ENCODE results near the gene B9D2. TPM values are rescaled to one million over a fixed set of nuclear protein-coding genes. Genes with fewer than 3 reads are reported as not detected.

The B9D2 gene
- total and polyA plus RNA-seq, 2 experiments from 2014 or later = 6.0 to 9.6 TPM

DNA sequence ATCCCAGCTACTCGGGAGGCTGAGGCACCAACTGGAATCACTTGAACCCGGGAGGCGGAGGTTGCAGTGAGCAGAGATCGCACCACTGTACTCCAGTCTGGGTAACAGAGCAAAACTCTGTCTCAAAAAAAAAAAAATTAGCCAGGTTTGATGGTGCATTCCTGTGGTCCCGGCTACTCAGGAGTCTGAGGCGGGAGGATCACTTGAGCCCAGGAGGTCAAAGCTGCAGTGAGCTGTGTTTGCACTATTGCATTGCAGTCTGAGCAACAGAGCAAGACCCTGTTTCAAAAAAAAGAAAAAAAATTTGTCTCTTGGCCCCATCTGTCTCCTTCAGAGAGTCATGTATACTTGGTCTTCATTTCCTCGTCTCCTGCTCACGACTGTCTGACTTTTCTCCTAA is 52.3 kb downstream of the B9D2 start:
- peaks cover 21% of the 10 kb centered on the region for H3K4me1 ChIP-seq (ENCODE audit: insufficient read depth)
- no peaks in the 10 kb centered on the region for H3K36me3 ChIP-seq (replicated peaks; ENCODE audit: insufficient read depth, low read depth)
- no peaks in the 10 kb centered on the region for H3K9me3 ChIP-seq (ENCODE audit: low read depth)
- H3K4me2 ChIP-seq = peak overlapping the region; percentile 80
- TF ChIP-seq EZH2 (IDR thresholded peaks at IDR 0.05; ENCODE audit: borderline replicate concordance) (no peak), EZH2phosphoT487 (IDR thresholded peaks at IDR 0.05; ENCODE audit: low read depth, severe bottlenecking, unreplicated experiment) (no peak)
- TF ChIP-seq, protein P1, sequence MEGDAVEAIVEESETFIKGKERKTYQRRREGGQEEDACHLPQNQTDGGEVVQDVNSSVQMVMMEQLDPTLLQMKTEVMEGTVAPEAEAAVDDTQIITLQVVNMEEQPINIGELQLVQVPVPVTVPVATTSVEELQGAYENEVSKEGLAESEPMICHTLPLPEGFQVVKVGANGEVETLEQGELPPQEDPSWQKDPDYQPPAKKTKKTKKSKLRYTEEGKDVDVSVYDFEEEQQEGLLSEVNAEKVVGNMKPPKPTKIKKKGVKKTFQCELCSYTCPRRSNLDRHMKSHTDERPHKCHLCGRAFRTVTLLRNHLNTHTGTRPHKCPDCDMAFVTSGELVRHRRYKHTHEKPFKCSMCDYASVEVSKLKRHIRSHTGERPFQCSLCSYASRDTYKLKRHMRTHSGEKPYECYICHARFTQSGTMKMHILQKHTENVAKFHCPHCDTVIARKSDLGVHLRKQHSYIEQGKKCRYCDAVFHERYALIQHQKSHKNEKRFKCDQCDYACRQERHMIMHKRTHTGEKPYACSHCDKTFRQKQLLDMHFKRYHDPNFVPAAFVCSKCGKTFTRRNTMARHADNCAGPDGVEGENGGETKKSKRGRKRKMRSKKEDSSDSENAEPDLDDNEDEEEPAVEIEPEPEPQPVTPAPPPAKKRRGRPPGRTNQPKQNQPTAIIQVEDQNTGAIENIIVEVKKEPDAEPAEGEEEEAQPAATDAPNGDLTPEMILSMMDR (IDR thresholded peaks at IDR 0.05; ENCODE audit: poor library complexity) = no peak
- H3K4me3 ChIP-seq = no peak overlapping the region
- H3K9me2 ChIP-seq (replicated peaks; ENCODE audit: insufficient read depth) = no peaks in the 10 kb centered on the region
- H2AFZ ChIP-seq = no peak overlapping the region
- WGBS (ENCODE audit: low lambda C conversion rate, missing lambda C conversion rate) = 91% methylated on average over 8 of the region's 8 CpGs
- peak overlapping the region; percentile 99 for H3K27ac ChIP-seq
- peaks cover 48% of the 10 kb centered on the region for H3K79me2 ChIP-seq
- H3K27me3 ChIP-seq = no peaks in the 10 kb centered on the region
- no peak for DNase-seq (ENCODE audit: low spot score)
- peaks cover 8% of the 10 kb centered on the region for H4K20me1 ChIP-seq (ENCODE audit: insufficient read depth, poor library complexity, severe bottlenecking)

GRCh38 chr19:41311072-41311471 is 52.9 kb downstream of the B9D2 start:
- Histone ChIP-seq H3K36me3 (replicated peaks; ENCODE audit: insufficient read depth, low read depth) (no peaks in the 10 kb centered on the region), H4K20me1 (ENCODE audit: insufficient read depth, poor library complexity, severe bottlenecking) (peaks cover 8% of the 10 kb centered on the region), H3K27ac (peak overlapping the region; percentile 99), H3K79me2 (peaks cover 48% of the 10 kb centered on the region), H3K4me2 (peak overlapping the region; percentile 80), H3K27me3 (no peaks in the 10 kb centered on the region), H3K9me3 (ENCODE audit: low read depth) (no peaks in the 10 kb centered on the region), H3K4me1 (ENCODE audit: insufficient read depth) (peaks cover 21% of the 10 kb centered on the region), H2AFZ (peak overlapping the region; percentile 33), H3K4me3 (peak overlapping the region; percentile 90), H3K9me2 (replicated peaks; ENCODE audit: insufficient read depth) (no peaks in the 10 kb centered on the region)
- TF ChIP-seq EZH2 (IDR thresholded peaks at IDR 0.05; ENCODE audit: borderline replicate concordance) (no peak), EZH2phosphoT487 (IDR thresholded peaks at IDR 0.05; ENCODE audit: low read depth, severe bottlenecking, unreplicated experiment) (no peak)
- TF ChIP-seq, protein P1 (IDR thresholded peaks at IDR 0.05; ENCODE audit: poor library complexity) = no peak
- no peak for DNase-seq (ENCODE audit: low spot score)
- 48% methylated on average over 5 of the region's 5 CpGs for WGBS (ENCODE audit: low lambda C conversion rate, missing lambda C conversion rate)

DNA sequence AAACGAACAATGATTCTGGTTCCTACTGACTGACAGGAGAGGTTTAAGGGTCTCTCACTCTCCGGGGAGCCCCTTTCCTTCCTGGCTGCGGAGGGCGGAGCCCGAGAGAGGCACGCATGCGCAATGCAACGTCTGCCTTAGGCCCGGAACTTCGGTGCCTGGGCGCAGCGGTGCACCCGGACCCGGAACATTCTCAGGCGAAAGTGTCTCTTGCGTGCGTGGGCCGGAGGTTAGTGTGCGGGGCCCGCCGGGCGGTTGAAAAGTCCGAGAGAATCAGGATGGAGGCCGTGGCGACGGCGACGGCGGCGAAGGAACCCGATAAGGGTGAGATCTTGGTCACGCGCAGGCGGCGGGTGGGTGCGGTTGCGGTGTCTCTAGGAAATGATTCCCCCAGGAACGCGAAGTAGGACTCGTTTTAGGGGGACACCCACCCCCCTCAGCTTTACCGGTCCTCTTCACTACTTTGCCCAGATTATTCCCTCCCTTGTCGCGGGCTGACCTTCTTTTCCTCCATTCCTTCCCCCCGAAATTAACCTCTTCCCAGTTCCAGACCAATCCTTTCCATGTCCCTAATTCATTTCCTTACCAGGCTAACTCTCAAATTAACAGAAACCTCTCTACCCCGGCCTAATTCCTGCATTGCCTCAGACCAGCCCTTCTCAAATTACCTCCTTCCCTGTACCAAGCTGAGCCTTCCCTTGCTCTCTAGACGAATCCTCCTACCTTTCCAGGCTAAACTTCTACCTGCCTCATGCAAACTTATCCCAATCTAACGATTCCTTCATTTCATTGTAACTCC is 53.7 kb downstream of the B9D2 start, which contains the start of gene CCDC97:
TSS of gene CCDC97 (plus strand) at position 140 of the 799 bp plus-strand sequence. CDS start at position 279, 139 bp downstream.
- Histone ChIP-seq H3K27ac (peak within 1 kb of the TSS; percentile 99), H4K20me1 (ENCODE audit: insufficient read depth, poor library complexity, severe bottlenecking) (peaks cover 8% of the 10 kb centered on the region), H3K79me2 (peaks cover 48% of the 10 kb centered on the region), H3K27me3 (no peaks in the 10 kb centered on the region), H2AFZ (peak within 1 kb of the TSS; percentile 33), H3K36me3 (replicated peaks; ENCODE audit: insufficient read depth, low read depth) (no peaks in the 10 kb centered on the region), H3K4me2 (peak within 1 kb of the TSS; percentile 80), H3K4me1 (ENCODE audit: insufficient read depth) (peaks cover 21% of the 10 kb centered on the region), H3K9me3 (ENCODE audit: low read depth) (no peaks in the 10 kb centered on the region), H3K4me3 (peak within 1 kb of the TSS; percentile 90), H3K9me2 (replicated peaks; ENCODE audit: insufficient read depth) (no peaks in the 10 kb centered on the region)
- TF ChIP-seq EZH2 (IDR thresholded peaks at IDR 0.05; ENCODE audit: borderline replicate concordance) (no peak), EZH2phosphoT487 (IDR thresholded peaks at IDR 0.05; ENCODE audit: low read depth, severe bottlenecking, unreplicated experiment) (no peak)
- TF ChIP-seq, protein P1 (IDR thresholded peaks at IDR 0.05; ENCODE audit: poor library complexity) = no peak
- WGBS (ENCODE audit: low lambda C conversion rate, missing lambda C conversion rate) = 2% methylated on average over 47 of the region's 47 CpGs
- DNase-seq (ENCODE audit: low spot score) = peak; percentile 94

Data from hepatocyte (in vitro differentiated cells).